ENCODE data around the gene RPP25L. TPM values are rescaled to one million over a fixed set of nuclear protein-coding genes. Genes with fewer than 3 reads are reported as not detected.

Gene RPP25L
- total RNA-seq, 1 donor from 2014 or later, result 31.4 TPM

DNA sequence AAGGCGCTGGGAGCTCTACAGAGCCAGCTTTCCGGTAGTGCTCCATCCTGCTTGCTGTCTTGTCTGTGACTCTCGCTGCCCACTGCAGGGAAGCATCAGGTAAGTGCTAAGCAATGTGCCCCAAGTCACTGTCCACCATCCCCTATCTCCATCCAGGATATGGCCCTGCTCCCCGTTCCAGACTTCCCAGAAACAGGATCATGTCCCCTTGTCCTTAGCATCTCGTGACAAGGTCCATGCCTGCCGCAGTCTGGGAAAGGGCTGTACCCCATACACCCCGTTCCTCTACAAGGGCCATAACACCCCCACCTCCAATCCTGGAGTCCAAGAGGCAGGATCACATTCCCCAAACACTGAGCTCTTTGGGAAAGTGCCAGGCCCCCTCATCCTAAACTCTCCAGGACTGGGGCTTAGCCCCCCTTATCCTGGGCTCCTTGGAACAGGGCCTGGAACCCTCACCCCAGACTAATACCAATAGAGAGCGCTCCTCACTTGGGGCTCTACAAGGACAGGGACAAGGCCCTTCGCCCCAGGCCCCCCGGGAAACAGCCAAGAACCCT is 566 bp downstream of the RPP25L start:
- no peak for DNase-seq (ENCODE audit: extremely low spot score in 2 of 2)
- intact Hi-C loops (cut with DNase I), result no loop called here
- TF ChIP-seq POLR2A (IDR thresholded peaks at IDR 0.05) (no peak), POLR2AphosphoS5 (IDR thresholded peaks at IDR 0.05; ENCODE audit: insufficient read depth in 1 of 2, low read depth in 1 of 2) (no peak)
- TF ChIP-seq, protein P1, sequence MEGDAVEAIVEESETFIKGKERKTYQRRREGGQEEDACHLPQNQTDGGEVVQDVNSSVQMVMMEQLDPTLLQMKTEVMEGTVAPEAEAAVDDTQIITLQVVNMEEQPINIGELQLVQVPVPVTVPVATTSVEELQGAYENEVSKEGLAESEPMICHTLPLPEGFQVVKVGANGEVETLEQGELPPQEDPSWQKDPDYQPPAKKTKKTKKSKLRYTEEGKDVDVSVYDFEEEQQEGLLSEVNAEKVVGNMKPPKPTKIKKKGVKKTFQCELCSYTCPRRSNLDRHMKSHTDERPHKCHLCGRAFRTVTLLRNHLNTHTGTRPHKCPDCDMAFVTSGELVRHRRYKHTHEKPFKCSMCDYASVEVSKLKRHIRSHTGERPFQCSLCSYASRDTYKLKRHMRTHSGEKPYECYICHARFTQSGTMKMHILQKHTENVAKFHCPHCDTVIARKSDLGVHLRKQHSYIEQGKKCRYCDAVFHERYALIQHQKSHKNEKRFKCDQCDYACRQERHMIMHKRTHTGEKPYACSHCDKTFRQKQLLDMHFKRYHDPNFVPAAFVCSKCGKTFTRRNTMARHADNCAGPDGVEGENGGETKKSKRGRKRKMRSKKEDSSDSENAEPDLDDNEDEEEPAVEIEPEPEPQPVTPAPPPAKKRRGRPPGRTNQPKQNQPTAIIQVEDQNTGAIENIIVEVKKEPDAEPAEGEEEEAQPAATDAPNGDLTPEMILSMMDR (IDR thresholded peaks at IDR 0.05), result no peak

DNA sequence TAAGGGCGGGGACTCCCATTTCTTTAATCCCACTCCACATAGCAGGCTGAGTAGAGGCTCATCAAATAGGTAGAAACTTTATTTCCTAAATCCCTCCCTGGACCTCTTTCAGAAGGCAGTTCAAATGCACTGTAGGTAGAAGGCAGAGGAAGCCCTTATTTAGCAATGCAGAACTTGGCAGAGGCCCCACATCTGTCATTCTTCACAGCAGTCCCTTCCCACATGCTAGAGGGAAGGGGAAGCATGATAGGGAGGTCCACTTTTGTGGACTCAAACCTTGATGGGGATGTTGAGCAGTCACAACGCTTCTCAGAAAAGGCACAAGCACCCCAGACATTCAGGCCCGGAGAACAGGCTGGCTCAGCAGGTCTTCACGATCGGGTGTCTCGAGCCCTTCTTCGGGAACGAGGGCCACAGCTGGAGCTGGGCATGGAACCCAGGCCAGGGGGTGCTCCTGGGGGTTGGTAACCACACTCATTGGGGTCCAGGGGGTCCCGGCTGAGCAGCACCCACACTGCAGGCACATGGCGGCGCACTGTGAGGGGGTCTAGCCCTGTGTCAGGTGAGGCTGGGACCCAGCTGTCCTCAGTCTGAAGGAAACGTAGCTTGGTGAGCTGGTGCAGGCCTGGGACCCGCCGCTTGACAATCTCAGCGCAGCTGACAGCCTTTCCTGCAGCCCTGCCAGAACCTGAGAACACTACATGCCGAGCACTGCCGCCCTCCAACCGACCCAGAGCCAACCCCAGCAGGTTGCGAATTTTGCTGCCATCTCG is 1.3 kb downstream of the RPP25L start:
- peak overlapping the region; percentile 75 to 85 for H3K4me3 ChIP-seq
- intact Hi-C loops (cut with DNase I), result no loop called here
- H3K36me3 ChIP-seq, result peaks cover 0 to 12% of the 10 kb centered on the region in 2 donors
- H3K27me3 ChIP-seq, result no peaks in the 10 kb centered on the region
- H3K9me3 ChIP-seq, result no peaks in the 10 kb centered on the region
- H3K27ac ChIP-seq, result peak overlapping the region; percentile 94
- no peak for TF ChIP-seq POLR2A (IDR thresholded peaks at IDR 0.05)
- TF ChIP-seq, protein P1 (IDR thresholded peaks at IDR 0.05), result no peak
- TF ChIP-seq POLR2AphosphoS5 (IDR thresholded peaks at IDR 0.05; ENCODE audit: insufficient read depth in 1 of 2, low read depth in 1 of 2), result no peak
- H3K4me1 ChIP-seq, result peaks cover 23% of the 10 kb centered on the region
- no peak for DNase-seq (ENCODE audit: extremely low spot score in 2 of 2)

More for the DNA sequence above, 566 bp downstream of the RPP25L start:
- H3K36me3 ChIP-seq, result peaks cover 0 to 20% of the 10 kb centered on the region in 2 donors
- no peaks in the 10 kb centered on the region for H3K27me3 ChIP-seq
- peak overlapping the region; percentile 75 to 85 for H3K4me3 ChIP-seq
- peak overlapping the region; percentile 94 for H3K27ac ChIP-seq
- peaks cover 23% of the 10 kb centered on the region for H3K4me1 ChIP-seq
- H3K9me3 ChIP-seq, result no peaks in the 10 kb centered on the region

DNA sequence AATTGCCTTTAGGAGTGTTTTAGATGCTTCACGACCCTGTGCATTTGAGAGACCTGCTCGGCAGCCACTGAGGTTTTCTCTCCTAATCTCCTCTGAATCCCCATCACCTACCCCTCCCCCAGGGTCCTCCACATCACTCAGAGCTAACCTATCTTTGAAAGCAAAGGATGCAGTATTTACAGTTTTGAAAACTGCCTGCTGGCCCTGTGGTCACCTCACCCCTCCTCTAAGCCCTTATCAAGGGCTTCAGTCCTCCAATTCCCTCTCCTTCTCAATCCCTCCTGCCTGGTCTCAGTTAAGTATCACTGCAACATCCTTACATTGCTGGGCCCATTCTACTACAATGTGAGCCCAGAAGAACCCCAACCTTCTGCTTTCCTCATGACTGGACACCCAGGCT is 4.6 kb downstream of the RPP25L start:
- no peaks in the 10 kb centered on the region for H3K9me3 ChIP-seq
- intact Hi-C loops (cut with DNase I), result no loop called here
- no peaks in the 10 kb centered on the region for H3K27me3 ChIP-seq
- peaks cover 19% of the 10 kb centered on the region for H3K4me1 ChIP-seq
- no peak for DNase-seq (ENCODE audit: extremely low spot score in 2 of 2)
- TF ChIP-seq, protein P1 (IDR thresholded peaks at IDR 0.05), result no peak
- TF ChIP-seq POLR2A (IDR thresholded peaks at IDR 0.05) (no peak), POLR2AphosphoS5 (IDR thresholded peaks at IDR 0.05; ENCODE audit: insufficient read depth in 1 of 2, low read depth in 1 of 2) (no peak)
- H3K36me3 ChIP-seq, result no peaks in the 10 kb centered on the region
- no peak overlapping the region for H3K4me3 ChIP-seq
- no peak overlapping the region for H3K27ac ChIP-seq

DNA sequence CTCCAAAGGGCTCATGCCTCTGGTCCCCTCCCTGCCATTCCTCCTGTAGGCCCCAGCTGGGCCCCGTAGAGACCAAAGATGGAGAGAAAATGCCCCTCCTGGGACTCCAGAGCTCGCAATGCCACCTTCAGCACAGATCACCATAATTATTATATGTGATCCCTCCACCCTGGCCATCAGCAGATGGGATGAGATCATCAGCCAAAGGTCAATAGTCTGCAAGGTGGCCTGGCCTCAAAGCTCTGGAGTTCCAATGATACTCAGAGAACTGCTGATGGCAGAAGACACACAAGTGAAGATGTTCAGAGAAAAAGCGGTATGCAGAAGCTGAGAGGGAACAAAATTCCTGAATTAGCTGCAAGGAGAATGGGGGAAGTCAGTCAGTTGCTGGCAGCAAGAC is 5.0 kb downstream of the RPP25L start:
- Histone ChIP-seq H3K4me3 (no peak overlapping the region), H3K36me3 (no peaks in the 10 kb centered on the region), H3K9me3 (no peaks in the 10 kb centered on the region), H3K27ac (no peak overlapping the region), H3K27me3 (no peaks in the 10 kb centered on the region), H3K4me1 (peaks cover 16% of the 10 kb centered on the region)
- DNase-seq (ENCODE audit: extremely low spot score in 2 of 2), result no peak
- intact Hi-C loops (cut with DNase I), result no loop called here
- TF ChIP-seq, protein P1 (IDR thresholded peaks at IDR 0.05), result no peak
- TF ChIP-seq POLR2A (IDR thresholded peaks at IDR 0.05) (no peak), POLR2AphosphoS5 (IDR thresholded peaks at IDR 0.05; ENCODE audit: insufficient read depth in 1 of 2, low read depth in 1 of 2) (no peak)

DNA sequence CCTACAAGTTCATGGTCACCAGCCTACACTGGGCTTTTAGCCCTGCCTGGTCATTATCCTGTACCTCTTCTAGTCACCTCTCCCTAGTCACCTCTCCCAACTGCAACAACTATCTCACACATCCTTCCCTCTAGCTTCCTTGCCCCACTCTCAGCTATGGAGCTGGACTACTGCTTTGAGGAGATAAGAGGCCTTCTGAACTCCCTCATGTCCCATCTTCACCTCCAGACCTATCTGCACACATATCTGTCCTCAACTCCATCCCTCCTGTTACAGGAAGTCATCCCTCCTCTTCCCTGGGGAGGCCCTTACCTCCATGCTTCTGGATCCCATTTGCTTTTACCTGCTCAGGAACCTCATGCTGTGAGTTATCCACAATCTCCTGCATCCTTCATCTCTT is 5.7 kb downstream of the RPP25L start:
- no peak for DNase-seq (ENCODE audit: extremely low spot score in 2 of 2)
- Histone ChIP-seq H3K9me3 (no peaks in the 10 kb centered on the region), H3K27ac (no peak overlapping the region), H3K4me3 (no peak overlapping the region), H3K36me3 (no peaks in the 10 kb centered on the region), H3K4me1 (peaks cover 12% of the 10 kb centered on the region), H3K27me3 (no peaks in the 10 kb centered on the region)
- TF ChIP-seq POLR2A (IDR thresholded peaks at IDR 0.05) (no peak), POLR2AphosphoS5 (IDR thresholded peaks at IDR 0.05; ENCODE audit: insufficient read depth in 1 of 2, low read depth in 1 of 2) (no peak)
- TF ChIP-seq, protein P1 (IDR thresholded peaks at IDR 0.05), result no peak
- intact Hi-C loops (cut with DNase I), result no loop called here
